WERI-Rb-1 (cell line): ENCODE measurements around the gene RAB35.

Source experiments
- DNase-seq: peaks from one replicate; pipeline ENCODE4 v3.0.0-alpha.2; 2020
- H3K27ac ChIP-seq: fragments of 250-450 bp; sonication (Bioruptor Pico); 2 replicates; pipeline ENCODE4 v1.5.1; 2020; ENCODE audit warnings: mild to moderate bottlenecking, moderate library complexity
- H3K27me3 ChIP-seq: fragments of 250-450 bp; sonication (Bioruptor Pico); 2 replicates; pipeline ENCODE4 v1.5.1; 2021; ENCODE audit warnings: mild to moderate bottlenecking, low read depth, moderate library complexity; ENCODE audit not compliant: insufficient read depth, severe bottlenecking
- H3K36me3 ChIP-seq: fragments of 250-450 bp; sonication (Bioruptor Pico); 2 replicates; pipeline ENCODE4 v1.5.1; 2020; ENCODE audit warnings: mild to moderate bottlenecking, moderate library complexity
- H3K4me3 ChIP-seq: 2 replicates; pipeline ENCODE4 v1.5.1; 2011; ENCODE audit warnings: low read depth, mild to moderate bottlenecking, control low read depth, low read length
- H3K9me3 ChIP-seq: fragments of 250-450 bp; sonication (Bioruptor Pico); 2 replicates; pipeline ENCODE4 v1.5.1; 2021; ENCODE audit warnings: mild to moderate bottlenecking, moderate library complexity; ENCODE audit not compliant: severe bottlenecking
- CTCF ChIP-seq: IDR thresholded peaks from 2 replicates; pipeline ENCODE4 v1.5.1; 2011; ENCODE audit warnings: low read depth, mild to moderate bottlenecking, control low read depth, inconsistent platforms, low read length

The RAB35 gene

GRCh38 chr12:120125029-120125428, 8.5 kb upstream of the RAB35 start:
- Histone ChIP-seq H3K27ac (no peak overlapping the region), H3K27me3 (no peaks in the 10 kb centered on the region), H3K36me3 (peaks cover 39% of the 10 kb centered on the region), H3K4me3 (no peak overlapping the region), H3K9me3 (no peaks in the 10 kb centered on the region)
- no peak for TF ChIP-seq CTCF
- peak; percentile 54 for DNase-seq

- Histone ChIP-seq H3K36me3 (peaks cover 13% of the 10 kb centered on the region), H3K27me3 (no peaks in the 10 kb centered on the region), H3K27ac (no peak overlapping the region), H3K9me3 (no peaks in the 10 kb centered on the region), H3K4me3 (no peak overlapping the region)
- DNase-seq, result no peak
- TF ChIP-seq CTCF, result no peak
These were observed 5.3 kb upstream of the RAB35 start for GRCh38 chr12:120121766-120122293.

GRCh38 chr12:120121343-120121742, 4.8 kb upstream of the RAB35 start:
- no peak for TF ChIP-seq CTCF
- no peak overlapping the region for H3K27ac ChIP-seq
- peaks cover 8% of the 10 kb centered on the region for H3K36me3 ChIP-seq
- DNase-seq, result no peak
- H3K9me3 ChIP-seq, result no peaks in the 10 kb centered on the region
- no peaks in the 10 kb centered on the region for H3K27me3 ChIP-seq
- no peak overlapping the region for H3K4me3 ChIP-seq

GRCh38 chr12:120119271-120119973, 2.9 kb upstream of the RAB35 start:
- Histone ChIP-seq H3K27me3 (no peaks in the 10 kb centered on the region), H3K9me3 (no peaks in the 10 kb centered on the region), H3K4me3 (no peak overlapping the region), H3K36me3 (peaks cover 20% of the 10 kb centered on the region), H3K27ac (no peak overlapping the region)
- TF ChIP-seq CTCF, result no peak
- DNase-seq, result no peak

- peaks cover 27% of the 10 kb centered on the region for H3K36me3 ChIP-seq
- H3K27ac ChIP-seq, result no peak overlapping the region
- no peak for DNase-seq
- H3K9me3 ChIP-seq, result no peaks in the 10 kb centered on the region
- TF ChIP-seq CTCF, result no peak
- no peak overlapping the region for H3K4me3 ChIP-seq
- H3K27me3 ChIP-seq, result no peaks in the 10 kb centered on the region
These were observed 1.9 kb upstream of the RAB35 start for GRCh38 chr12:120118321-120119061.
